Measurements from ENCODE around the gene GUCY1B1.

DNA sequence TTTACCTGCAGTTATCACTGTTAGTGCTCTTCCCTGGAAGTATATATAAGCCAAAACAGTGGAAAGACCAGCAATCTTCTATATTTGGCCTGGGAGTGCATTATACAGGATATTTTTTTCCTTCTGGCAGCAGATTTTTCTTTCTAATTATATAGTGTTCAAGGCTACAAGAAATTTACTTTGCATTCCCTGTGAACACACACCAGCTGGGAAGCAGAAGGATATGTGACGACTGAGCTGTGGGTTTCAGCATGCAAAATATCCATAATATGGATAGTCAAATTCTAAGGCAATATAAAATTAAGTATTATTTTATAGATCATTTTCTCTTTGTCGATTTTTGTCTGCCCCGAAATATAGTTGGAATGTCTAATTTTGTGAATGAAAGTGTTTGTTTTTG, 31.2 kb downstream of the GUCY1B1 start:
- TF ChIP-seq, protein P1, sequence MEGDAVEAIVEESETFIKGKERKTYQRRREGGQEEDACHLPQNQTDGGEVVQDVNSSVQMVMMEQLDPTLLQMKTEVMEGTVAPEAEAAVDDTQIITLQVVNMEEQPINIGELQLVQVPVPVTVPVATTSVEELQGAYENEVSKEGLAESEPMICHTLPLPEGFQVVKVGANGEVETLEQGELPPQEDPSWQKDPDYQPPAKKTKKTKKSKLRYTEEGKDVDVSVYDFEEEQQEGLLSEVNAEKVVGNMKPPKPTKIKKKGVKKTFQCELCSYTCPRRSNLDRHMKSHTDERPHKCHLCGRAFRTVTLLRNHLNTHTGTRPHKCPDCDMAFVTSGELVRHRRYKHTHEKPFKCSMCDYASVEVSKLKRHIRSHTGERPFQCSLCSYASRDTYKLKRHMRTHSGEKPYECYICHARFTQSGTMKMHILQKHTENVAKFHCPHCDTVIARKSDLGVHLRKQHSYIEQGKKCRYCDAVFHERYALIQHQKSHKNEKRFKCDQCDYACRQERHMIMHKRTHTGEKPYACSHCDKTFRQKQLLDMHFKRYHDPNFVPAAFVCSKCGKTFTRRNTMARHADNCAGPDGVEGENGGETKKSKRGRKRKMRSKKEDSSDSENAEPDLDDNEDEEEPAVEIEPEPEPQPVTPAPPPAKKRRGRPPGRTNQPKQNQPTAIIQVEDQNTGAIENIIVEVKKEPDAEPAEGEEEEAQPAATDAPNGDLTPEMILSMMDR (IDR thresholded peaks at IDR 0.05) = no peak
- TF ChIP-seq POLR2A (IDR thresholded peaks at IDR 0.05) (no peak), EP300 (IDR thresholded peaks at IDR 0.05) (no peak), POLR2AphosphoS5 (IDR thresholded peaks at IDR 0.05) (no peak)
